HG02852 (cell line): ENCODE data around the gene HELQ.

Experiments used
- ATAC-seq: cut with Tn5 transposase; IDR thresholded peaks from one replicate; pipeline ENCODE4 v1.9.1; 2021; ENCODE audit warnings: mild to moderate bottlenecking, moderate library complexity; ENCODE audit not compliant: unreplicated experiment

HELQ gene

DNA sequence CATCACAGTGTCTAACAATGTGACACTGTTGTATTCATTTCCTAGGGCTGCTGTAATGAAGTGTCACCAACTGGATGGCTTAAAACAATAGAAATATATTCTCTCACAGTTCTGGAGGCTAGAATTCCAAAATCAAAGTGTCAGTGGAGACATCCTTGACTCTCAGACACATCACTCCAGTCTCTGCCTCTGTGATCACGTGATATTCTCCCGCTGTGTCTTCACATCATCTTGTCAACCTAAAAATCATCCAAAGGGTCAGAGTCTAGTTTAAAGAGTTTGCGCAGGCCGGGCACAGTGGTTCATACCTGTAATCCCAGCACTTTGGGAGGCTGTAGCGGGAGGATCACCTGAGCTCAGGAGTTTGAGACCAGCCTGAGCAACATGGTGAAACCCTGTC lies 84.4 kb downstream of the HELQ start:
- ATAC-seq, result no peak

DNA sequence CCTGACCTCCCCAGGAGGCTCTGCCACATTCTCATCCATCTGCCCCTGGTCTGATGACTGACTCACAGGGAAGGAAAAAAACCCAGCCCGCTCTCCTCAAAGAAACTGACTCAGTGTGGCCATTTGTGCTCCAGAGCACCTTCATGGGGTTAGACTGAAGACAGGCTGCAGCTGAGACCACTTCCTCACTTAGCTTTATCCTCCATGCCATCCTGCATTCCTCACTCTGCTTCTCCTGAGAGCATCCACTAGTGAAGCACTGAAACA lies 85.0 kb downstream of the HELQ start:
- no peak for ATAC-seq

DNA sequence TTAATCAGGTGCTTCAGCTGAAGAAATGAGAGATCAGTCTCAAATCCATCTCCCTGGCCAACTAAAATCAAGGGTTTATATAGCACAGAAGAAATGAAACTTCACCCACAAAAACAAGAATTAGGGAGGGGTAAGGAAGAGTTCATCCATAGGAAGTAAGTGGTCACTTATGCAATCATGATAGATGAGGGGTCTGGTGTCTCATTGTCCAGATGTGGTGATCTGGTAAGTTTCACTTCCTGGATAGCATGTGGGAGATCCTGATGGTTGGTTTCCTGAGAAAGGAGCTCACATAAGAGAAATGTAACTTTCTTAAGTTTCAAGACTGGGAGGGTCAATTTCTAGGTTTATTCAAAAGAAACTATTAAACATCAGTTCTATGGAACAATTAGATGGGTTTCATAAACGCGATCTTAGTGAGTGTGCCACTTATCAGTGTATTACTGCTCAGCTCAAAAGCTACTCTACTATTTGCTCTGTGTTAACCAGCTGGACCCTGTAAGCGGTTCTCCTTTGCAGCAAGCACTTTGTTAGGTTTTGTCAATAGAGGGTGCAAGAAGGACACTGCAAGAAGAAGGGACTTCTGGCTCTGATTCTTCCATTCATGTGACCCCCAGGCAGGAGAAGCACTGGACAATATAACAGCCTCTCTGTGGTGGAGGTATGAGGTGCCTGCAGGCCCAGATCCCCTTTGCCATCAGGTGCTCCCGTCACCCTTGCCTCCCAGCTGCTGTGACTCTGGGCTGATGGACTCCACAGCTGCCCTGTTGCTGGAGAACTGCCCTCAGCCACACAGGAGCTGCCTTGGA lies 85.6 kb downstream of the HELQ start:
- no peak for ATAC-seq

DNA sequence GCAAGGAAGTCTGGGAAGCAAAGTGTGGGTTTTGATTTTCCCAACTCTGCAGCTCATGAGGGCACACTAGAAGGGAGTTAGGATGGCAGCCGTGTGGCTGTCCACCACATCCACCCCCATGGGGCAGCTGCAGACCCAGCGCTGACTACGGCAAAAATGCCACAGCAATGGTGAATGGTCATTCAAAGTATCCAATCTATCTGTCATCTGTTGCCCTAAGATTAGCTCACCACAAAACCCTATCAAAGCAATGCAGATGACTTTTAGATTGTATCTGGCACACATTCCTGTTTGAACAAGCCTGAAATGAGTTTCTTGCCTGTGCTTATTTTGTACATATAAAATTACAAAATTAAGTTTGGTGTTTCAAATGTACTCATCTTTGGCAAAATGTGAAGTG lies 91.3 kb downstream of the HELQ start:
- ATAC-seq, result no peak

DNA sequence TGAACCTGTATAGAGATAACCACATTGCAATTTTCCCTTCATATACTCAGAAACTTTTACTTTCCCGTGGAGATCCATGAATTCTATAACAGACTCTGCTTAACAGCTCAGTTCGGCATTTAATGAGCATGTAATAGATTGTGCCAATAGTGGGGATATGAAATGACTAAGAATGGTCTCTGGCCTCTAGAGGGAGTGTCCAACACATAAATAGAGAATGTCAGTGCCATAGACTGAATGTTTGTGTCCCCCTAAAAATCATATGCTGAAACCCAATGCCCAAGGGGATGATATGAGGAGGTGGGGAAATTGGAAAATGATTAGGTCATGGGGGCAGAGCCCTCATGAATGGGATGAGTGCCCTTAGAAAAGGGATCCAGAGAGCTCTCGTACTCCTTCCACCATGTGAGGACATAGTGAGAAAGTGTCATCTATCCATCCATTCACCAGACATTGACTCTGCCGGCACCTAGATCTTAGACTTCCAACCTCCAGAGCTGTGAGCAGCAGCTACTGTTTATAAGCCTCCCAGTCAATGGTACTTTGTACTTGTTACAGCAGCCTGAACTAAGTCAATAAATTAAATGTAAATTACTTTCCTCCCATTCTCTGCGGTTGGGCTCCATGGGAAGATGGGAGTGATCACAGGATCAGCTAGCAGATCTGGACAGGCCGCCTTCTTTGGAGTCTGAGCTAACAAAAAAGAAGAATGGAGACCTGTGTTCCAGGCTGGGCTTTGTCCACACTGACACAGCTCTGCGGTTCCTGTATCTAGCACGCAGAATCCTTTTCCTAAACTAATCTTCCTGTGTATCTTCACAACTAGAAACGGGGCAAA lies 92.9 kb downstream of the HELQ start:
- ATAC-seq, result peak; percentile 68

DNA sequence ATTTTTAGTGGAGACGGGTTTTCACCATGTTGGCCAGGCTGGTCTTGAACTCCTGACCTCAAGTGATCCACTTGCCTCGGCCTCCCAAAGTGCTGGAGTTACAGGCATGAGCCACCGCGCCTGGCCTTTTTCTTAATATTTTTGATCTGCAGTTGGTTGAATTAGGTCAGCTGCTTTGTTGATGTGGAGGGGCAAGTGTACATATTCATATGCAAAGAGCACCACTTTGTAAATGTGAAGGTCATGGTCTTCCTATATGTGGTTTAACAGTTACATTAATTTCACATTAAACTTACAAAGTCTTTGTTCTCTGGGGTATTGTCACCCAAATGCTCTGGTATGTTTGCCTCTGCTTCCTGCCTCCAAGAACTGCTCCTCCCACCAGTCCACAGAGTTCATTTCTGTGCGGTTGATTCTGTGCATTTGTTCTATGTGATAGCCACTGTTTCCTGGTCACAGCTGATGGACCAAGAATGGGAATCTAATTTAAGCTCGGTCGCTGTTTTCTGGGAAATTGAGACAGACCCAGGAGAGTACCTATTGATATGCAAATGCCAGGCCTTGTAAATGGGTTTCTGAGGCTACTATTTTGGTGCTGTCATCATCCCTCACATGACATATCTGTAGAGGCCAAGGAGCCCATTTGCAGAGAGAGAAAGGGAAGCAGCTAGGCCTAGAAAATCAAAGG lies 94.1 kb downstream of the HELQ start:
- no peak for ATAC-seq

DNA sequence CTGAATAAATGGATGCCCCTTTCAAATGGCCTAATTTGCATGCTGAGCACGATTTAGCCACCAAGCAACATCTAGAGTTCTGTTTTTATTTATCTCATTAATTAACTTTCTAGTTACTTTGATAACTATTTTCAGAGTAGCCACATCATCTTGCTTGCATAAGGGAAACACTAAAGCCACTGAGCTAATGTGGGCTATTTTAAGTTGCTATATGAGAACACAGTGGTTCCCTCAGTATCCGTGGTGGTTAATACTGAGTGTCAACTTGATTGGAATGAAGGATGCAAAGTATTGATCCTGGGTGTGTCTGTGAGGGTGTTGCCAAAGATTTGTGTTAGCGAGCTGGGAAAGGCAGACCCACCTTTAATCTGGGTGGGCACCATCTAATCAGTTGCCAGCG lies 95.6 kb downstream of the HELQ start:
- ATAC-seq, result no peak

DNA sequence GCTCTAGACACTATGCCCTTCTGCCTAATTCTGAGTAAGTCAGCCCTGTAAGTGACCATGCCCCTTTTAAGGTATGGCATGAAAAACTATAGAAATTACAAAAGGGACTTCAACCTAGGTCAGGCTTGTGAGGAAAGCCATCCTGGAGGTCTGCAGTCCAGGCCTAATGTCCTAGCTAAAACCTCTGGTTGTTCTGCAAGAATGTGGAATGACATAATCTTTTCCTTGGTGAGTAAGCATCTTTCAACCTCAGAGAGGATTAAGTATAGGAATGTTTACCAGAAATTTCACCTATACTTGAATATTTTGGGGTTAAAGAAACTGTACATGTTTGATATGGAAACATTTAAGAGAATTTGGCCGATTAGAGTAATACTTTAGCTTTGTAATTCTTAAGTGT lies 97.2 kb downstream of the HELQ start:
- no peak for ATAC-seq
